KOPT-K1 (cell line): ENCODE measurements around the gene ANAPC2.

ENCODE experiments used
- H3K27ac ChIP-seq: fragments of 200-600 bp; sonication (generic); 2 replicates; pipeline ENCODE4 v1.5.1; 2016; ENCODE audit warnings: antibody characterized with exemption, mild to moderate bottlenecking, low read depth, low read length; ENCODE audit not compliant: poor library complexity, severe bottlenecking
- H3K36me3 ChIP-seq: fragments of 200-600 bp; sonication (generic); 2 replicates; pipeline ENCODE4 v1.5.1; 2017; ENCODE audit warnings: antibody characterized with exemption, mild to moderate bottlenecking, low read length, moderate library complexity; ENCODE audit not compliant: insufficient read depth
- H3K9me3 ChIP-seq: fragments of 200-600 bp; sonication (generic); 2 replicates; pipeline ENCODE4 v1.5.1; 2017; ENCODE audit warnings: antibody characterized with exemption, low read length, mild to moderate bottlenecking; ENCODE audit not compliant: insufficient read depth, poor library complexity, severe bottlenecking

Gene ANAPC2

GRCh38 chr9:137192448-137192780, 4.1 kb upstream of the ANAPC2 start:
- Histone ChIP-seq H3K36me3 (peaks cover 21% of the 10 kb centered on the region; the same call in 1 of the 2 replicates), H3K9me3 (no peaks in the 10 kb centered on the region), H3K27ac (no peak overlapping the region)

GRCh38 chr9:137191691-137192447, 3.5 kb upstream of the ANAPC2 start:
- Histone ChIP-seq H3K36me3 (peaks cover 25% of the 10 kb centered on the region; the same call in 1 of the 2 replicates), H3K27ac (no peak overlapping the region), H3K9me3 (no peaks in the 10 kb centered on the region)

GRCh38 chr9:137191245-137191644, 2.9 kb upstream of the ANAPC2 start:
- Histone ChIP-seq H3K36me3 (peaks cover 31% of the 10 kb centered on the region; the same call in 1 of the 2 replicates), H3K27ac (no peak overlapping the region)

GRCh38 chr9:137190315-137190856, 2.0 kb upstream of the ANAPC2 start:
- Histone ChIP-seq H3K27ac (no peak overlapping the region), H3K36me3 (peaks cover 39% of the 10 kb centered on the region; the same call in 1 of the 2 replicates), H3K9me3 (no peaks in the 10 kb centered on the region)

More at GRCh38 chr9:137191245-137191644, 2.9 kb upstream of the ANAPC2 start:
- H3K9me3 ChIP-seq = no peaks in the 10 kb centered on the region

- H3K27ac ChIP-seq = peak overlapping the region; percentile 91
- H3K9me3 ChIP-seq = no peaks in the 10 kb centered on the region
- H3K36me3 ChIP-seq = peaks cover 41% of the 10 kb centered on the region; the same call in 1 of the 2 replicates
These were observed 1.2 kb upstream of the ANAPC2 start for GRCh38 chr9:137189297-137190295.

GRCh38 chr9:137188086-137188489, 272 bp downstream of the ANAPC2 start:
- Histone ChIP-seq H3K9me3 (no peaks in the 10 kb centered on the region), H3K36me3 (peaks cover 54% of the 10 kb centered on the region; the same call in 1 of the 2 replicates)

GRCh38 chr9:137187386-137187785, 974 bp downstream of the ANAPC2 start:
- H3K36me3 ChIP-seq = peaks cover 61% of the 10 kb centered on the region; the same call in 1 of the 2 replicates
- no peaks in the 10 kb centered on the region for H3K9me3 ChIP-seq
- peak overlapping the region; percentile 91 for H3K27ac ChIP-seq

More at GRCh38 chr9:137188086-137188489, 272 bp downstream of the ANAPC2 start:
- peak overlapping the region; percentile 91 for H3K27ac ChIP-seq

- peaks cover 62% of the 10 kb centered on the region; the same call in 1 of the 2 replicates for H3K36me3 ChIP-seq
- no peak overlapping the region for H3K27ac ChIP-seq
- H3K9me3 ChIP-seq = no peaks in the 10 kb centered on the region
These were observed 2.0 kb downstream of the ANAPC2 start for GRCh38 chr9:137186385-137186784.

- Histone ChIP-seq H3K27ac (no peak overlapping the region), H3K9me3 (no peaks in the 10 kb centered on the region), H3K36me3 (peaks cover 62% of the 10 kb centered on the region; the same call in 1 of the 2 replicates)
These were observed 2.4 kb downstream of the ANAPC2 start for GRCh38 chr9:137185921-137186320.

- no peak overlapping the region for H3K27ac ChIP-seq
- peaks cover 62% of the 10 kb centered on the region; the same call in 1 of the 2 replicates for H3K36me3 ChIP-seq
- H3K9me3 ChIP-seq = no peaks in the 10 kb centered on the region
These were observed 3.3 kb downstream of the ANAPC2 start for GRCh38 chr9:137184881-137185660.

GRCh38 chr9:137183980-137184595, 4.3 kb downstream of the ANAPC2 start:
- Histone ChIP-seq H3K9me3 (no peaks in the 10 kb centered on the region), H3K36me3 (peaks cover 68% of the 10 kb centered on the region; the same call in 1 of the 2 replicates), H3K27ac (no peak overlapping the region)

- no peak overlapping the region for H3K27ac ChIP-seq
- H3K9me3 ChIP-seq = no peaks in the 10 kb centered on the region
- peaks cover 77% of the 10 kb centered on the region; the same call in 1 of the 2 replicates for H3K36me3 ChIP-seq
These were observed 5.5 kb downstream of the ANAPC2 start for GRCh38 chr9:137182836-137183235.

GRCh38 chr9:137181680-137182079, 6.7 kb downstream of the ANAPC2 start:
- Histone ChIP-seq H3K9me3 (no peaks in the 10 kb centered on the region), H3K27ac (no peak overlapping the region), H3K36me3 (peaks cover 73% of the 10 kb centered on the region; the same call in 1 of the 2 replicates)

GRCh38 chr9:137180491-137180890, 7.9 kb downstream of the ANAPC2 start:
- Histone ChIP-seq H3K27ac (no peak overlapping the region), H3K36me3 (peaks cover 62% of the 10 kb centered on the region; the same call in 1 of the 2 replicates), H3K9me3 (no peaks in the 10 kb centered on the region)
